GM23338 (cell line): Measurements from ENCODE around the gene GDPD4. TPM values are rescaled to one million over a fixed set of nuclear protein-coding genes. Genes with fewer than 3 reads are reported as not detected.
A peak's percentile ranks its signal among the peaks of the same experiment; 100 is the strongest.

Experiments
- ATAC-seq: fragments of 200-7000 bp; cut with Tn5 transposase; 3 replicates; pipeline ENCODE4 v1.9.1; 2020
- DNase-seq: peaks from one replicate; pipeline ENCODE4 v3.0.0-alpha.2; 2015; ENCODE audit warnings: low spot score
- H2AFZ ChIP-seq: fragments of 200-600 bp; sonication (generic); 2 replicates; pipeline ENCODE4 v1.8.0; 2016; ENCODE audit warnings: antibody characterized with exemption, mild to moderate bottlenecking, moderate library complexity
- H3F3A ChIP-seq: fragments of 200-600 bp; sonication (generic); replicated peaks from 2 replicates; pipeline ENCODE4 v1.8.0; 2017; ENCODE audit warnings: antibody characterized with exemption, mixed run types, low read depth
- H3K27ac ChIP-seq: fragments of 200-600 bp; sonication (generic); 2 replicates; pipeline ENCODE4 v1.6.1; 2016; ENCODE audit warnings: low read depth
- H3K27me3 ChIP-seq: fragments of 200-600 bp; sonication (generic); 2 replicates; pipeline ENCODE4 v1.8.0; 2016; ENCODE audit warnings: mild to moderate bottlenecking, mixed run types, moderate library complexity; ENCODE audit not compliant: insufficient read depth
- H3K36me3 ChIP-seq: fragments of 200-600 bp; sonication (generic); 2 replicates; pipeline ENCODE4 v1.8.0; 2016; ENCODE audit warnings: mild to moderate bottlenecking; ENCODE audit not compliant: insufficient read depth
- H3K4me1 ChIP-seq: fragments of 200-600 bp; sonication (generic); 2 replicates; pipeline ENCODE4 v1.8.0; 2016; ENCODE audit warnings: mild to moderate bottlenecking, moderate library complexity; ENCODE audit not compliant: insufficient read depth
- H3K4me2 ChIP-seq: fragments of 200-600 bp; sonication (generic); 2 replicates; pipeline ENCODE4 v1.7.1; 2017; ENCODE audit warnings: mixed run types
- H3K4me3 ChIP-seq: fragments of 200-600 bp; sonication (generic); 2 replicates; pipeline ENCODE4 v1.6.1; 2016; ENCODE audit warnings: mixed run types
- H3K79me2 ChIP-seq: fragments of 200-600 bp; sonication (generic); replicated peaks from 2 replicates; pipeline ENCODE4 v1.8.0; 2017; ENCODE audit warnings: mild to moderate bottlenecking; ENCODE audit not compliant: insufficient read depth
- H3K9me2 ChIP-seq: fragments of 200-600 bp; sonication (generic); 2 replicates; pipeline ENCODE4 v1.8.0; 2017; ENCODE audit not compliant: insufficient read depth
- H4K20me1 ChIP-seq: fragments of 200-600 bp; sonication (generic); replicated peaks from 2 replicates; pipeline ENCODE4 v1.8.0; 2017; ENCODE audit warnings: mild to moderate bottlenecking; ENCODE audit not compliant: insufficient read depth
- H3K27ac Mint-ChIP-seq: 2 replicates; pipeline ENCODE4 v1.8.0; 2020; ENCODE audit warnings: inconsistent platforms, mild to moderate bottlenecking, moderate library complexity, mixed read lengths
- H3K27me3 Mint-ChIP-seq: 3 replicates; pipeline ENCODE4 v1.8.0; 2022; ENCODE audit warnings: low read depth, mild to moderate bottlenecking, moderate library complexity, mixed read lengths, inconsistent platforms; ENCODE audit not compliant: insufficient read depth, poor library complexity
- H3K36me3 Mint-ChIP-seq: 3 replicates; pipeline ENCODE4 v1.8.0; 2021; ENCODE audit warnings: low read depth, mild to moderate bottlenecking, inconsistent platforms, moderate library complexity, mixed read lengths
- H3K4me1 Mint-ChIP-seq: 3 replicates; pipeline ENCODE4 v1.8.0; 2020; ENCODE audit warnings: mild to moderate bottlenecking, inconsistent platforms, mixed read lengths
- H3K4me3 Mint-ChIP-seq: 3 replicates; pipeline ENCODE4 v1.8.0; 2021; ENCODE audit warnings: moderate library complexity, mild to moderate bottlenecking, inconsistent platforms, mixed read lengths
- H3K9me3 Mint-ChIP-seq: 3 replicates; pipeline ENCODE4 v1.8.0; 2020; ENCODE audit warnings: moderate library complexity, mild to moderate bottlenecking, inconsistent platforms, mixed read lengths
- polyA plus RNA-seq: library from polyadenylated mRNA; unstranded; fragments of >200 nt; fragmentation: Nextera tagmentation; extraction: Ambion mirVana; gene quantifications from 2 replicates; pipeline ENCODE4 v1.2.1, GENCODE V29; 2016
- total RNA-seq: library from RNA; depleted of rRNA; stranded (reverse); fragments of >200 nt; shearing (Covaris generic); gene quantifications from 2 replicates; pipeline ENCODE4 v1.2.3, GENCODE V29; 2014
- TF ChIP-seq, protein P1 (sequence below), 2 experiments: fragments of 200-600 bp in 1 of 2; sonication (generic) in 1 of 2; conservative IDR thresholded peaks; 2 replicates each; pipeline versions ENCODE4 v1.5.1 to v1.6.1; 2016 to 2017; ENCODE audit warnings: antibody characterized with exemption in 2 of 2, low read depth in 2 of 2, mild to moderate bottlenecking in 2 of 2, moderate library complexity in 1 of 2
- TF ChIP-seq, protein P2 (sequence below): fragments of 250-450 bp; sonication (Bioruptor Pico); IDR thresholded peaks from 2 replicates; pipeline ENCODE4 v1.5.0; 2020; ENCODE audit warnings: mild to moderate bottlenecking, moderate library complexity
- TF ChIP-seq, protein P3 (sequence below): IDR thresholded peaks from one replicate; pipeline ENCODE4 v1.6.1; 2018; ENCODE audit warnings: antibody characterized with exemption; ENCODE audit not compliant: unreplicated experiment

The GDPD4 gene
- total and polyA plus RNA-seq, 2 experiments from 2014 or later: not detected

DNA sequence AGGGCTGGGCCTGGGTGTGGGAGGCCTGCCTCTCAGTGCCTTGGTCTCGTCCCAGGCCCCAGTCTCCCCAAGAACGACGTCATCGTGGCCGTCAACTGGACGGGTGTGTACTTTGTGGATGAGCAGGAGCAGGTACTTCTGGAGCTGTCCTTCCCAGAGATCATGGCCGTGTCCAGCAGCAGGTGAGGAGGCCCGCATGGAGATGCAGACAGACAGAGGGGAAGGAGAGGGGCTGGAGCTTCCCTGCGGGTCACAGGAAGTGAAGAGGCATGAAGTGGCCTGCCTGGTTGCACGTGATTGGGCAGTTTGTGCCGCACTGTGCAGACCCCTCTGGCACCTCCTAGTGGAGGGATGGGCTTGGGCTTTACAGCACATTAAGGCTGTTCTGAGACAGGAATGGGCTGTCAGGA lies 103.0 kb downstream of the GDPD4 start:
- no peak overlapping the region for H3K4me3 ChIP-seq
- no peaks in the 10 kb centered on the region for H3K36me3 ChIP-seq
- Mint-ChIP-seq H3K4me3 (no peak overlapping the region), H3K27me3 (peaks cover 10% of the 10 kb centered on the region), H3K27ac (peak overlapping the region; percentile 68; the same call in 1 of the 2 replicates), H3K4me1 (peaks cover 5% of the 10 kb centered on the region; the same call in 2 of the 3 replicates), H3K36me3 (no peaks in the 10 kb centered on the region; the same call in 2 of the 3 replicates), H3K9me3 (no peaks in the 10 kb centered on the region)
- no peaks in the 10 kb centered on the region for H3K27me3 ChIP-seq
- H4K20me1 ChIP-seq: no peaks in the 10 kb centered on the region
- H2AFZ ChIP-seq: peak overlapping the region; percentile 88; the same call in 1 of the 2 replicates
- H3F3A ChIP-seq: no peaks in the 10 kb centered on the region
- ATAC-seq (peak; percentile 88), DNase-seq (peak; percentile 87)
- no peak overlapping the region for H3K4me2 ChIP-seq
- H3K79me2 ChIP-seq: no peaks in the 10 kb centered on the region
- no peak overlapping the region for H3K27ac ChIP-seq
- H3K4me1 ChIP-seq: no peaks in the 10 kb centered on the region
- TF ChIP-seq, protein P1, sequence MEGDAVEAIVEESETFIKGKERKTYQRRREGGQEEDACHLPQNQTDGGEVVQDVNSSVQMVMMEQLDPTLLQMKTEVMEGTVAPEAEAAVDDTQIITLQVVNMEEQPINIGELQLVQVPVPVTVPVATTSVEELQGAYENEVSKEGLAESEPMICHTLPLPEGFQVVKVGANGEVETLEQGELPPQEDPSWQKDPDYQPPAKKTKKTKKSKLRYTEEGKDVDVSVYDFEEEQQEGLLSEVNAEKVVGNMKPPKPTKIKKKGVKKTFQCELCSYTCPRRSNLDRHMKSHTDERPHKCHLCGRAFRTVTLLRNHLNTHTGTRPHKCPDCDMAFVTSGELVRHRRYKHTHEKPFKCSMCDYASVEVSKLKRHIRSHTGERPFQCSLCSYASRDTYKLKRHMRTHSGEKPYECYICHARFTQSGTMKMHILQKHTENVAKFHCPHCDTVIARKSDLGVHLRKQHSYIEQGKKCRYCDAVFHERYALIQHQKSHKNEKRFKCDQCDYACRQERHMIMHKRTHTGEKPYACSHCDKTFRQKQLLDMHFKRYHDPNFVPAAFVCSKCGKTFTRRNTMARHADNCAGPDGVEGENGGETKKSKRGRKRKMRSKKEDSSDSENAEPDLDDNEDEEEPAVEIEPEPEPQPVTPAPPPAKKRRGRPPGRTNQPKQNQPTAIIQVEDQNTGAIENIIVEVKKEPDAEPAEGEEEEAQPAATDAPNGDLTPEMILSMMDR (conservative IDR thresholded peaks at IDR 0.05; ENCODE audit: low read depth in 2 of 2): peak; percentile 77 to 87
- TF ChIP-seq, protein P2, sequence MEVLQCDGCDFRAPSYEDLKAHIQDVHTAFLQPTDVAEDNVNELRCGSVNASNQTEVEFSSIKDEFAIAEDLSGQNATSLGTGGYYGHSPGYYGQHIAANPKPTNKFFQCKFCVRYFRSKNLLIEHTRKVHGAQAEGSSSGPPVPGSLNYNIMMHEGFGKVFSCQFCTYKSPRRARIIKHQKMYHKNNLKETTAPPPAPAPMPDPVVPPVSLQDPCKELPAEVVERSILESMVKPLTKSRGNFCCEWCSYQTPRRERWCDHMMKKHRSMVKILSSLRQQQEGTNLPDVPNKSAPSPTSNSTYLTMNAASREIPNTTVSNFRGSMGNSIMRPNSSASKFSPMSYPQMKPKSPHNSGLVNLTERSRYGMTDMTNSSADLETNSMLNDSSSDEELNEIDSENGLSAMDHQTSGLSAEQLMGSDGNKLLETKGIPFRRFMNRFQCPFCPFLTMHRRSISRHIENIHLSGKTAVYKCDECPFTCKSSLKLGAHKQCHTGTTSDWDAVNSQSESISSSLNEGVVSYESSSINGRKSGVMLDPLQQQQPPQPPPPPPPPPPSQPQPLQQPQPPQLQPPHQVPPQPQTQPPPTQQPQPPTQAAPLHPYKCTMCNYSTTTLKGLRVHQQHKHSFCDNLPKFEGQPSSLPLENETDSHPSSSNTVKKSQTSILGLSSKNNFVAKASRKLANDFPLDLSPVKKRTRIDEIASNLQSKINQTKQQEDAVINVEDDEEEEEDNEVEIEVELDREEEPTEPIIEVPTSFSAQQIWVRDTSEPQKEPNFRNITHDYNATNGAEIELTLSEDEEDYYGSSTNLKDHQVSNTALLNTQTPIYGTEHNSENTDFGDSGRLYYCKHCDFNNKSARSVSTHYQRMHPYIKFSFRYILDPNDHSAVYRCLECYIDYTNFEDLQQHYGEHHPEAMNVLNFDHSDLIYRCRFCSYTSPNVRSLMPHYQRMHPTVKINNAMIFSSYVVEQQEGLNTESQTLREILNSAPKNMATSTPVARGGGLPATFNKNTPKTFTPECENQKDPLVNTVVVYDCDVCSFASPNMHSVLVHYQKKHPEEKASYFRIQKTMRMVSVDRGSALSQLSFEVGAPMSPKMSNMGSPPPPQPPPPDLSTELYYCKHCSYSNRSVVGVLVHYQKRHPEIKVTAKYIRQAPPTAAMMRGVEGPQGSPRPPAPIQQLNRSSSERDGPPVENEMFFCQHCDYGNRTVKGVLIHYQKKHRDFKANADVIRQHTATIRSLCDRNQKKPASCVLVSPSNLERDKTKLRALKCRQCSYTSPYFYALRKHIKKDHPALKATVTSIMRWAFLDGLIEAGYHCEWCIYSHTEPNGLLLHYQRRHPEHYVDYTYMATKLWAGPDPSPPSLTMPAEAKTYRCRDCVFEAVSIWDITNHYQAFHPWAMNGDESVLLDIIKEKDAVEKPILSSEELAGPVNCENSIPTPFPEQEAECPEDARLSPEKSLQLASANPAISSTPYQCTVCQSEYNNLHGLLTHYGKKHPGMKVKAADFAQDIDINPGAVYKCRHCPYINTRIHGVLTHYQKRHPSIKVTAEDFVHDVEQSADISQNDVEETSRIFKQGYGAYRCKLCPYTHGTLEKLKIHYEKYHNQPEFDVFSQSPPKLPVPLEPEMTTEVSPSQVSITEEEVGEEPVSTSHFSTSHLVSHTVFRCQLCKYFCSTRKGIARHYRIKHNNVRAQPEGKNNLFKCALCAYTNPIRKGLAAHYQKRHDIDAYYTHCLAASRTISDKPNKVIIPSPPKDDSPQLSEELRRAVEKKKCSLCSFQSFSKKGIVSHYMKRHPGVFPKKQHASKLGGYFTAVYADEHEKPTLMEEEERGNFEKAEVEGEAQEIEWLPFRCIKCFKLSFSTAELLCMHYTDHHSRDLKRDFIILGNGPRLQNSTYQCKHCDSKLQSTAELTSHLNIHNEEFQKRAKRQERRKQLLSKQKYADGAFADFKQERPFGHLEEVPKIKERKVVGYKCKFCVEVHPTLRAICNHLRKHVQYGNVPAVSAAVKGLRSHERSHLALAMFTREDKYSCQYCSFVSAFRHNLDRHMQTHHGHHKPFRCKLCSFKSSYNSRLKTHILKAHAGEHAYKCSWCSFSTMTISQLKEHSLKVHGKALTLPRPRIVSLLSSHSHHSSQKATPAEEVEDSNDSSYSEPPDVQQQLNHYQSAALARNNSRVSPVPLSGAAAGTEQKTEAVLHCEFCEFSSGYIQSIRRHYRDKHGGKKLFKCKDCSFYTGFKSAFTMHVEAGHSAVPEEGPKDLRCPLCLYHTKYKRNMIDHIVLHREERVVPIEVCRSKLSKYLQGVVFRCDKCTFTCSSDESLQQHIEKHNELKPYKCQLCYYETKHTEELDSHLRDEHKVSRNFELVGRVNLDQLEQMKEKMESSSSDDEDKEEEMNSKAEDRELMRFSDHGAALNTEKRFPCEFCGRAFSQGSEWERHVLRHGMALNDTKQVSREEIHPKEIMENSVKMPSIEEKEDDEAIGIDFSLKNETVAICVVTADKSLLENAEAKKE (CRISPR knock-in tag): no peak
- TF ChIP-seq, protein P3, sequence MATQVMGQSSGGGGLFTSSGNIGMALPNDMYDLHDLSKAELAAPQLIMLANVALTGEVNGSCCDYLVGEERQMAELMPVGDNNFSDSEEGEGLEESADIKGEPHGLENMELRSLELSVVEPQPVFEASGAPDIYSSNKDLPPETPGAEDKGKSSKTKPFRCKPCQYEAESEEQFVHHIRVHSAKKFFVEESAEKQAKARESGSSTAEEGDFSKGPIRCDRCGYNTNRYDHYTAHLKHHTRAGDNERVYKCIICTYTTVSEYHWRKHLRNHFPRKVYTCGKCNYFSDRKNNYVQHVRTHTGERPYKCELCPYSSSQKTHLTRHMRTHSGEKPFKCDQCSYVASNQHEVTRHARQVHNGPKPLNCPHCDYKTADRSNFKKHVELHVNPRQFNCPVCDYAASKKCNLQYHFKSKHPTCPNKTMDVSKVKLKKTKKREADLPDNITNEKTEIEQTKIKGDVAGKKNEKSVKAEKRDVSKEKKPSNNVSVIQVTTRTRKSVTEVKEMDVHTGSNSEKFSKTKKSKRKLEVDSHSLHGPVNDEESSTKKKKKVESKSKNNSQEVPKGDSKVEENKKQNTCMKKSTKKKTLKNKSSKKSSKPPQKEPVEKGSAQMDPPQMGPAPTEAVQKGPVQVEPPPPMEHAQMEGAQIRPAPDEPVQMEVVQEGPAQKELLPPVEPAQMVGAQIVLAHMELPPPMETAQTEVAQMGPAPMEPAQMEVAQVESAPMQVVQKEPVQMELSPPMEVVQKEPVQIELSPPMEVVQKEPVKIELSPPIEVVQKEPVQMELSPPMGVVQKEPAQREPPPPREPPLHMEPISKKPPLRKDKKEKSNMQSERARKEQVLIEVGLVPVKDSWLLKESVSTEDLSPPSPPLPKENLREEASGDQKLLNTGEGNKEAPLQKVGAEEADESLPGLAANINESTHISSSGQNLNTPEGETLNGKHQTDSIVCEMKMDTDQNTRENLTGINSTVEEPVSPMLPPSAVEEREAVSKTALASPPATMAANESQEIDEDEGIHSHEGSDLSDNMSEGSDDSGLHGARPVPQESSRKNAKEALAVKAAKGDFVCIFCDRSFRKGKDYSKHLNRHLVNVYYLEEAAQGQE: no peak
- H3K9me2 ChIP-seq: no peaks in the 10 kb centered on the region
